Activated naive CD4-positive, alpha-beta T cell treated with anti-CD3 and anti-CD28 coated beads for 36 hours (primary cell): ENCODE data around the gene LLGL2. TPM values are rescaled to one million over a fixed set of nuclear protein-coding genes. Genes with fewer than 3 reads are reported as not detected.
A peak's percentile ranks its signal among the peaks of the same experiment; 100 is the strongest.
"Not testable (repeated sequence)": the region's sequence is repeated elsewhere in the genome, so short reads cannot be mapped to it uniquely, and the experiment has no call there.

Experiments
- CTCF ChIA-PET: fragments of 350-600 bp; sonication (Branson Sonifier 250); formaldehyde crosslinking; loops from one replicate; lab custom pipeline; 2021; ENCODE audit warnings: antibody characterized with exemption; lab: Charles Lee
- DNase-seq: peaks from one replicate; pipeline ENCODE4 v3.0.0-alpha.2; 2020
- H3K27ac Mint-ChIP-seq: one replicate; pipeline ENCODE4 v1.8.0; 2021; ENCODE audit warnings: mild to moderate bottlenecking, mixed read lengths
- H3K27me3 Mint-ChIP-seq: one replicate; pipeline ENCODE4 v1.8.0; 2021; ENCODE audit warnings: low read depth, mixed read lengths
- H3K36me3 Mint-ChIP-seq: one replicate; pipeline ENCODE4 v1.8.0; 2021; ENCODE audit warnings: low read depth, mixed read lengths
- H3K4me1 Mint-ChIP-seq: one replicate; pipeline ENCODE4 v1.8.0; 2021; ENCODE audit warnings: low read depth, mixed read lengths
- H3K4me3 Mint-ChIP-seq: one replicate; pipeline ENCODE4 v1.8.0; 2021; ENCODE audit warnings: mild to moderate bottlenecking, moderate library complexity, mixed read lengths
- H3K9me3 Mint-ChIP-seq: one replicate; pipeline ENCODE4 v1.8.0; 2021; ENCODE audit warnings: mixed read lengths
- intact Hi-C: fragments of 100-400 bp; cut with micrococcal nuclease; formaldehyde crosslinking; loops from one replicate; pipeline ENCODE4 v1.15.1; 2023
- total RNA-seq, 2 experiments: library from RNA; stranded (reverse); gene quantifications; one replicate each; pipeline ENCODE4 v1.2.3, GENCODE V29; 2021

Gene LLGL2
- total RNA-seq, 2 experiments from 2014 or later, result 6.2 to 6.8 TPM

GRCh38 chr17:75589012-75589918 is 63.8 kb downstream of the LLGL2 start:
- H3K4me1 Mint-ChIP-seq, result peaks cover 2% of the 10 kb centered on the region
- intact Hi-C loops, result loop anchor here (2.0 to 10.0 kb wide), 7 partner anchors 64 to 317 kb away; partner anchors contain the start of genes LLGL2, MIF4GD, SLC25A19 and TMEM94
- CTCF ChIA-PET, result interaction anchor here (0.6 to 1.9 kb wide), 7 partner anchors 8 to 164 kb away, joined by 3 to 8 read pairs (median 5); no protein-coding TSS in a partner anchor
- no peaks in the 10 kb centered on the region for H3K9me3 Mint-ChIP-seq
- H3K36me3 Mint-ChIP-seq, result no peaks in the 10 kb centered on the region
- H3K4me3 Mint-ChIP-seq, result peak overlapping the region; percentile 76
- peak; percentile 98 for DNase-seq
- H3K27me3 Mint-ChIP-seq, result peaks cover 2% of the 10 kb centered on the region
- H3K27ac Mint-ChIP-seq, result no peak overlapping the region

GRCh38 chr17:75589919-75590303 is 64.4 kb downstream of the LLGL2 start:
- Mint-ChIP-seq H3K4me1 (peaks cover 2% of the 10 kb centered on the region), H3K36me3 (no peaks in the 10 kb centered on the region), H3K27ac (no peak overlapping the region), H3K9me3 (no peaks in the 10 kb centered on the region), H3K4me3 (peak overlapping the region; percentile 27), H3K27me3 (peaks cover 2% of the 10 kb centered on the region)
- CTCF ChIA-PET, result interaction anchor here (1.0 to 1.9 kb wide), 3 partner anchors 9 to 160 kb away, joined by 5 to 8 read pairs (median 6); no protein-coding TSS in a partner anchor
- intact Hi-C loops, result loop anchor here (2.0 to 10.0 kb wide), 7 partner anchors 65 to 318 kb away; partner anchors contain the start of genes LLGL2, MIF4GD, SLC25A19 and TMEM94
- no peak for DNase-seq

DNA sequence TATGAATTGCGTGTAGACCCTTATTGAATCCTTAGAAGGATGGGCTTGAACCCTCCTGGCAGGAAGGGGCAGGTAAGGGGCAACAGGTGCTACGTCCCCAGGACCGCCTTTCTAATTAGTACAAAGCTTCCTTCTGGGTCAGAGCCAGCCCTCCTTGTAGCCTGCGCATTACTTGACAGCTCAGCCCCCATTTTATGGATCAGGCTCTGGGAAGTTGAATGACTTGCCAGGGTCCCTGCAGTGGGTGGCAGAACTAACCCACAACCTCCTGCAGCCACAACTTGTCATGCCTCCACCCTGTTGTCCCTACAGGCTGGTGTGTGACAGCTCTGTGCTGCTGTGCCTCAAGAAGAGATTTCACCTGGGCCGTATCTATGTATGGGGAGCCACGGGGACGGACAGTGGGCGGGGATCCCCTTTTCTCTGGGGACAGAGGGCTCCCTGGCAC is 64.8 kb downstream of the LLGL2 start:
- CTCF ChIA-PET, result interaction anchor here (0.6 to 1.9 kb wide), 4 partner anchors 9 to 271 kb away, joined by 3 to 8 read pairs (median 6); no protein-coding TSS in a partner anchor
- no peak for DNase-seq
- H3K27me3 Mint-ChIP-seq, result peaks cover 2% of the 10 kb centered on the region
- H3K36me3 Mint-ChIP-seq, result no peaks in the 10 kb centered on the region
- intact Hi-C loops, result no loop called here
- peaks cover 2% of the 10 kb centered on the region for H3K4me1 Mint-ChIP-seq
- H3K27ac Mint-ChIP-seq, result no peak overlapping the region
- H3K4me3 Mint-ChIP-seq, result peak overlapping the region; percentile 27
- H3K9me3 Mint-ChIP-seq, result no peaks in the 10 kb centered on the region

- no peak for DNase-seq
- Mint-ChIP-seq H3K36me3 (no peaks in the 10 kb centered on the region), H3K9me3 (no peaks in the 10 kb centered on the region), H3K4me3 (peak overlapping the region; percentile 1), H3K27me3 (peaks cover 2% of the 10 kb centered on the region), H3K27ac (no peak overlapping the region), H3K4me1 (peaks cover 2% of the 10 kb centered on the region)
- CTCF ChIA-PET, result interaction anchor here (0.6 to 1.9 kb wide), 3 partner anchors 10 to 270 kb away, joined by 3 to 8 read pairs (median 6); no protein-coding TSS in a partner anchor
- intact Hi-C loops, result no loop called here
Measured at GRCh38 chr17:75590849-75591721, 65.6 kb downstream of the LLGL2 start.

GRCh38 chr17:75591722-75592302 is 66.3 kb downstream of the LLGL2 start:
- CTCF ChIA-PET, result no interaction called here
- no peak overlapping the region for H3K27ac Mint-ChIP-seq
- no peaks in the 10 kb centered on the region for H3K36me3 Mint-ChIP-seq
- no peaks in the 10 kb centered on the region for H3K9me3 Mint-ChIP-seq
- peaks cover 2% of the 10 kb centered on the region for H3K4me1 Mint-ChIP-seq
- no peaks in the 10 kb centered on the region for H3K27me3 Mint-ChIP-seq
- intact Hi-C loops, result no loop called here
- no peak overlapping the region for H3K4me3 Mint-ChIP-seq
- DNase-seq, result no peak

GRCh38 chr17:75592348-75593020 is 67.0 kb downstream of the LLGL2 start:
- Mint-ChIP-seq H3K36me3 (no peaks in the 10 kb centered on the region), H3K27me3 (no peaks in the 10 kb centered on the region), H3K9me3 (no peaks in the 10 kb centered on the region), H3K4me1 (peaks cover under 1% of the 10 kb centered on the region), H3K27ac (no peak overlapping the region), H3K4me3 (no peak overlapping the region)
- intact Hi-C loops, result no loop called here
- CTCF ChIA-PET, result interaction anchor here (1.0 kb wide), 1 partner anchor 9 kb away, joined by 6 read pairs; no protein-coding TSS in a partner anchor
- no peak for DNase-seq

GRCh38 chr17:75593430-75593829 is 67.9 kb downstream of the LLGL2 start:
- H3K36me3 Mint-ChIP-seq, H3K27ac Mint-ChIP-seq, H3K9me3 Mint-ChIP-seq, H3K4me1 Mint-ChIP-seq, H3K4me3 Mint-ChIP-seq, DNase-seq, intact Hi-C loops, H3K27me3 Mint-ChIP-seq: not testable (repeated sequence)
- CTCF ChIA-PET, result interaction anchor here (1.0 kb wide), 1 partner anchor 8 kb away, joined by 6 read pairs; no protein-coding TSS in a partner anchor

GRCh38 chr17:75594499-75595283 is 69.2 kb downstream of the LLGL2 start:
- no peaks in the 10 kb centered on the region for H3K27me3 Mint-ChIP-seq
- CTCF ChIA-PET, result no interaction called here

GRCh38 chr17:75595284-75595919 is 69.9 kb downstream of the LLGL2 start:
- Mint-ChIP-seq H3K27me3 (no peaks in the 10 kb centered on the region), H3K27ac (no peak overlapping the region), H3K36me3 (no peaks in the 10 kb centered on the region), H3K4me1 (no peaks in the 10 kb centered on the region), H3K9me3 (no peaks in the 10 kb centered on the region), H3K4me3 (no peak overlapping the region)
- CTCF ChIA-PET, result no interaction called here
- intact Hi-C loops, result no loop called here
- no peak for DNase-seq

More at GRCh38 chr17:75594499-75595283, 69.2 kb downstream of the LLGL2 start:
- Mint-ChIP-seq H3K9me3 (no peaks in the 10 kb centered on the region), H3K4me3 (no peak overlapping the region), H3K36me3 (no peaks in the 10 kb centered on the region), H3K27ac (no peak overlapping the region), H3K4me1 (no peaks in the 10 kb centered on the region)
- DNase-seq, result no peak
- intact Hi-C loops, result no loop called here

GRCh38 chr17:75595920-75596313 is 70.4 kb downstream of the LLGL2 start:
- Mint-ChIP-seq H3K27ac (no peak overlapping the region), H3K4me3 (no peak overlapping the region)
- CTCF ChIA-PET, result no interaction called here

More at GRCh38 chr17:75595920-75596313, 70.4 kb downstream of the LLGL2 start:
- no peaks in the 10 kb centered on the region for H3K9me3 Mint-ChIP-seq
- intact Hi-C loops, result no loop called here
- no peak for DNase-seq
- H3K36me3 Mint-ChIP-seq, result no peaks in the 10 kb centered on the region
- no peaks in the 10 kb centered on the region for H3K27me3 Mint-ChIP-seq
- no peaks in the 10 kb centered on the region for H3K4me1 Mint-ChIP-seq
